Endothelial cell of umbilical vein (primary cell): ENCODE measurements around the gene TUBB4A. TPM values are rescaled to one million over a fixed set of nuclear protein-coding genes. Genes with fewer than 3 reads are reported as not detected.

ENCODE experiments used
- BruUV-seq: library from RNA; stranded (reverse); fragments of 400-500 nt; replicated peaks from 2 replicates; lab custom pipeline; 2021; lab: Mats Ljungman, UMichigan
- CTCF ChIA-PET: fragments of 300-600, 350-600 bp; sonication (Branson Sonifier 250); formaldehyde crosslinking; loops from one replicate; lab custom pipeline; 2021; ENCODE audit warnings: antibody characterized with exemption, inconsistent platforms; lab: Charles Lee
- POLR2A ChIA-PET: fragments of 300-600, 350-600 bp; sonication (Branson Sonifier 250); formaldehyde crosslinking; loops from one replicate; lab custom pipeline; 2021; ENCODE audit warnings: antibody characterized with exemption, inconsistent platforms; lab: Charles Lee
- DNase-seq: peaks from one replicate; pipeline ENCODE4 v3.0.0-alpha.2; 2011; ENCODE audit warnings: low read depth, low spot score
- FAIRE-seq: peaks from 2 replicates; lab custom pipeline; 2011; peaks lifted over from hg19 to GRCh38; lab: Jason Lieb, UNC
- H2AFZ ChIP-seq: 2 replicates; pipeline ENCODE4 v1.6.0; 2012; ENCODE audit warnings: low read depth, low read length, control low read depth, inconsistent platforms
- H3K27ac ChIP-seq: 2 replicates; pipeline ENCODE4 v1.5.1; 2011; ENCODE audit warnings: low read depth, mild to moderate bottlenecking, control low read depth, low read length, moderate library complexity; ENCODE audit not compliant: insufficient read depth
- H3K27me3 ChIP-seq, 2 experiments: 2 replicates each; pipeline versions ENCODE4 v1.6.0 to v1.6.1; 2011; ENCODE audit warnings: low read length in 2 of 2, mixed read lengths in 1 of 2; ENCODE audit not compliant: control insufficient read depth in 2 of 2, insufficient read depth in 2 of 2
- H3K36me3 ChIP-seq, 2 experiments: 2 replicates in 1 of 2; 3 replicates in 1 of 2; pipeline ENCODE4 v1.5.1; 2011; ENCODE audit warnings: low read length in 2 of 2, mild to moderate bottlenecking in 1 of 2, moderate library complexity in 1 of 2; ENCODE audit not compliant: control insufficient read depth in 2 of 2, insufficient read depth in 2 of 2; ENCODE audit errors: extremely low read depth in 1 of 2
- H3K4me1 ChIP-seq: 3 replicates; pipeline ENCODE4 v1.5.1; 2011; ENCODE audit warnings: mild to moderate bottlenecking, low read length; ENCODE audit not compliant: control insufficient read depth, insufficient read depth; ENCODE audit errors: extremely low read depth
- H3K4me2 ChIP-seq: 2 replicates; pipeline ENCODE4 v1.6.1; 2011; ENCODE audit warnings: low read length, control low read depth, mixed read lengths; ENCODE audit not compliant: insufficient read depth
- H3K4me3 ChIP-seq, 3 experiments: fragments of 200-600 bp in 1 of 3; sonication (generic), shearing (Covaris generic) in 1 of 3; replicated peaks in 1 of 3; 2 replicates each; pipeline ENCODE4 v1.5.1; 2011 to 2016; ENCODE audit warnings: control low read depth in 3 of 3, low read length in 3 of 3, mild to moderate bottlenecking in 2 of 3, inconsistent platforms in 1 of 3, low read depth in 1 of 3, moderate library complexity in 1 of 3; ENCODE audit not compliant: insufficient read depth in 1 of 3
- H3K79me2 ChIP-seq: 2 replicates; pipeline ENCODE4 v1.6.0; 2012; ENCODE audit warnings: low read length, inconsistent platforms; ENCODE audit not compliant: control insufficient read depth, insufficient read depth
- H3K9ac ChIP-seq: replicated peaks from 2 replicates; pipeline ENCODE3; 2011; ENCODE audit warnings: low read length, control low read depth; ENCODE audit not compliant: insufficient read depth; ENCODE audit errors: extremely low read depth
- H3K9me1 ChIP-seq: replicated peaks from 3 replicates; pipeline ENCODE4 v1.6.0; 2011; ENCODE audit warnings: mild to moderate bottlenecking, low read length; ENCODE audit not compliant: control insufficient read depth, insufficient read depth; ENCODE audit errors: extremely low read depth
- H3K9me3 ChIP-seq: replicated peaks from 2 replicates; pipeline ENCODE4 v1.5.1; 2012; ENCODE audit warnings: low read length, inconsistent platforms; ENCODE audit not compliant: control insufficient read depth, insufficient read depth
- H4K20me1 ChIP-seq: replicated peaks from 2 replicates; pipeline ENCODE3; 2011; ENCODE audit warnings: mild to moderate bottlenecking, low read length; ENCODE audit not compliant: control insufficient read depth, insufficient read depth; ENCODE audit errors: extremely low read depth
- EZH2 ChIP-seq: IDR thresholded peaks from 2 replicates; pipeline ENCODE4 v1.6.1; 2012; ENCODE audit warnings: borderline replicate concordance, low read depth, mild to moderate bottlenecking, moderate library complexity, low read length, inconsistent platforms; ENCODE audit not compliant: severe bottlenecking
- FOS ChIP-seq: IDR thresholded peaks from 2 replicates; pipeline ENCODE4 v1.6.1; 2011; ENCODE audit warnings: mild to moderate bottlenecking, low read length, moderate library complexity, borderline replicate concordance; ENCODE audit not compliant: insufficient read depth
- GATA2 ChIP-seq: IDR thresholded peaks from 2 replicates; pipeline ENCODE4 v1.7.0; 2011; ENCODE audit warnings: low read depth, mild to moderate bottlenecking, moderate library complexity, mixed read lengths, low read length; ENCODE audit not compliant: insufficient read length, insufficient read depth
- JUN ChIP-seq: IDR thresholded peaks from 2 replicates; pipeline ENCODE4 v1.6.1; 2011; ENCODE audit warnings: borderline replicate concordance, low read depth; ENCODE audit not compliant: insufficient read length, insufficient read depth
- MAX ChIP-seq: IDR thresholded peaks from 2 replicates; pipeline ENCODE4 v1.6.1; 2011; ENCODE audit not compliant: insufficient read depth, insufficient read length
- MYC ChIP-seq: IDR thresholded peaks from one replicate; pipeline ENCODE4 v1.6.1; 2011; ENCODE audit warnings: mild to moderate bottlenecking, low read depth, low read length
- POLR2A ChIP-seq: IDR thresholded peaks from 2 replicates; pipeline ENCODE4 v1.6.1; 2012; ENCODE audit warnings: low read depth, mild to moderate bottlenecking, control low read depth, low read length
- POLR2AphosphoS5 ChIP-seq: IDR thresholded peaks from 2 replicates; pipeline ENCODE4 v1.6.1; 2012; ENCODE audit warnings: low read depth, mild to moderate bottlenecking, control low read depth, low read length, moderate library complexity; ENCODE audit not compliant: insufficient read depth
- dilution Hi-C: fragments of 300-500 bp; cut with MboI; formaldehyde crosslinking; loops from one replicate; pipeline ENCODE4 v1.15.0; 2019; ENCODE audit warnings: low sequenced_read_pairs; ENCODE audit not compliant: extremely low pct_ligation_motif_present
- intact Hi-C: fragments of 100-400 bp; cut with micrococcal nuclease; formaldehyde crosslinking; loops from one replicate; pipeline ENCODE4 v1.10.0; 2022
- polyA plus RNA-seq, 4 experiments: library from polyadenylated mRNA; depleted of rRNA in 3 of 4; stranded (reverse) in 3 of 4; unstranded in 1 of 4; fragments of >200 nt; gene quantifications; 2 replicates each; pipeline versions ENCODE4 v1.2.1 to v1.2.3, GENCODE V29; 2011 to 2012; ENCODE audit warnings: missing spikeins in 1 of 4
- total RNA-seq: library from RNA; stranded (reverse); gene quantifications from 2 replicates; pipeline ENCODE4 v1.2.3, GENCODE V29; 2021
- TF ChIP-seq, protein P1 (sequence below), 2 donors: IDR thresholded peaks; 1 replicate in 1 of 2; 2 replicates in 1 of 2; pipeline ENCODE4 v1.5.1; 2011; ENCODE audit warnings: low read length in 2 of 2, mild to moderate bottlenecking in 2 of 2, moderate library complexity in 2 of 2, control low read depth in 1 of 2, inconsistent platforms in 1 of 2, low read depth in 1 of 2; ENCODE audit not compliant: insufficient read depth in 1 of 2; ENCODE audit errors: extremely low read depth in 1 of 2

The TUBB4A gene
- total and polyA plus RNA-seq, 2 donors (not counting 3 experiments of a cell fraction or from before 2014, with no cell fraction given): not detected

DNA sequence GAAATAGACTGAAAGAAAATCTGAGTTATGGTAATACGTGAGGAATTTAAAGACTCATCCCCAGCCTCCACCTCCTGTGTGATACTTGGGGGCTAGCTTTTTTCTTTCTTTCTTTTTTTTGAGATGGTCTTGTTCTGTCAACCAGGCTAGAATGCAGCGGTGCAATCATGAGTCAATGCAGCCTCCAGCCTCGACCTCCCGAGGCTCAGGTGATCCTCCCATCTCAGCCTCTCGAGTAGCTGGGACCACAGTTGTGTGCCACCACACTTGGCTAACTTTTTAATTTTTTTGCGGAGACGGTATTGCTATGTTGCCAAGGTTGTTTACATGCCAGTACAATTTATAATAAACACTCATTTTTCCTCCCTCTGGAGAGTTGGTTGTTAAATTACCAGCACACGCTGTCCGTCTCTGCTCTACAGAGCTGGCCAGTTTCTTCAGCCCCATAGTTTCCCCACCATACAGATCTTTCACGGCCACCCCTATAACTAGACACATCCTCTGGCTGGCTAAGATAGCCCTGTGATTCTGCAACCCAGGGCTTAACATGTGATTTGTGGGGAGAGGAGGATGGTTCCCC, 33.5 kb upstream of the TUBB4A start:
- no peak overlapping the region for H3K27ac ChIP-seq
- POLR2A ChIA-PET: interaction anchor here (0.6 kb wide), 1 partner anchor 12 kb away, joined by 4 read pairs; no protein-coding TSS in a partner anchor
- no peaks in the 10 kb centered on the region for H3K9me1 ChIP-seq
- no peaks in the 10 kb centered on the region for H4K20me1 ChIP-seq
- no TSS peak for BruUV-seq
- DNase-seq (no peak), FAIRE-seq (no peak)
- intact Hi-C loops: no loop called here
- peaks cover 4% of the 10 kb centered on the region for H3K4me1 ChIP-seq
- CTCF ChIA-PET: interaction anchor here (1.7 kb wide), 1 partner anchor 19 kb away, joined by 7 read pairs; no protein-coding TSS in a partner anchor
- H3K36me3 ChIP-seq: no peaks in the 10 kb centered on the region
- no peak overlapping the region for H3K4me3 ChIP-seq
- dilution Hi-C loops: no loop called here
- no peak overlapping the region for H2AFZ ChIP-seq
- TF ChIP-seq FOS: no peak
- H3K9me3 ChIP-seq: no peaks in the 10 kb centered on the region
- no peak overlapping the region for H3K4me2 ChIP-seq
- peaks cover 17 to 18% of the 10 kb centered on the region in 2 experiments for H3K27me3 ChIP-seq
- no peaks in the 10 kb centered on the region for H3K79me2 ChIP-seq
- H3K9ac ChIP-seq: no peak overlapping the region

GRCh38 chr19:6534451-6535093, 32.5 kb upstream of the TUBB4A start:
- dilution Hi-C loops: no loop called here
- Histone ChIP-seq H3K79me2 (no peaks in the 10 kb centered on the region), H3K27ac (no peak overlapping the region), H3K4me2 (no peak overlapping the region), H3K9me1 (no peaks in the 10 kb centered on the region), H3K9me3 (no peaks in the 10 kb centered on the region), H3K36me3 (no peaks in the 10 kb centered on the region), H3K27me3 (peaks cover 17 to 20% of the 10 kb centered on the region in 2 experiments), H3K9ac (no peak overlapping the region), H4K20me1 (no peaks in the 10 kb centered on the region), H2AFZ (no peak overlapping the region), H3K4me3 (no peak overlapping the region), H3K4me1 (peaks cover 4% of the 10 kb centered on the region)
- no peak for FAIRE-seq
- TF ChIP-seq, protein P1, sequence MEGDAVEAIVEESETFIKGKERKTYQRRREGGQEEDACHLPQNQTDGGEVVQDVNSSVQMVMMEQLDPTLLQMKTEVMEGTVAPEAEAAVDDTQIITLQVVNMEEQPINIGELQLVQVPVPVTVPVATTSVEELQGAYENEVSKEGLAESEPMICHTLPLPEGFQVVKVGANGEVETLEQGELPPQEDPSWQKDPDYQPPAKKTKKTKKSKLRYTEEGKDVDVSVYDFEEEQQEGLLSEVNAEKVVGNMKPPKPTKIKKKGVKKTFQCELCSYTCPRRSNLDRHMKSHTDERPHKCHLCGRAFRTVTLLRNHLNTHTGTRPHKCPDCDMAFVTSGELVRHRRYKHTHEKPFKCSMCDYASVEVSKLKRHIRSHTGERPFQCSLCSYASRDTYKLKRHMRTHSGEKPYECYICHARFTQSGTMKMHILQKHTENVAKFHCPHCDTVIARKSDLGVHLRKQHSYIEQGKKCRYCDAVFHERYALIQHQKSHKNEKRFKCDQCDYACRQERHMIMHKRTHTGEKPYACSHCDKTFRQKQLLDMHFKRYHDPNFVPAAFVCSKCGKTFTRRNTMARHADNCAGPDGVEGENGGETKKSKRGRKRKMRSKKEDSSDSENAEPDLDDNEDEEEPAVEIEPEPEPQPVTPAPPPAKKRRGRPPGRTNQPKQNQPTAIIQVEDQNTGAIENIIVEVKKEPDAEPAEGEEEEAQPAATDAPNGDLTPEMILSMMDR (IDR thresholded peaks at IDR 0.05; ENCODE audit: extremely low read depth in 1 of 2, insufficient read depth in 1 of 2, low read depth in 1 of 2, low read length in 2 of 2): no peak
- no peak for TF ChIP-seq MAX
- no peak for TF ChIP-seq GATA2
- TF ChIP-seq JUN: no peak
- no peak for TF ChIP-seq FOS
- TF ChIP-seq POLR2AphosphoS5: no peak
- TF ChIP-seq EZH2: no peak
- TF ChIP-seq POLR2A: no peak
- TF ChIP-seq MYC: no peak
- CTCF ChIA-PET: interaction anchor here (1.0 to 1.7 kb wide), 3 partner anchors 18 to 97 kb away, joined by 3 to 7 read pairs (median 3); no protein-coding TSS in a partner anchor
- BruUV-seq: no TSS peak
- POLR2A ChIA-PET: no interaction called here
- no peak for DNase-seq
- intact Hi-C loops: loop anchor here (5.0 kb wide), 1 partner anchor 203 kb away; the partner anchor contains the start of genes GPR108 and TRIP10
